Stimulated activated CD8-positive, alpha-beta memory T cell treated with anti-CD3 and anti-CD28 coated beads, Interleukin-2, amount 100 ng/mL, for 48 hours (primary cell): ENCODE measurements around the gene STAB2.
"Not testable (repeated sequence)": the region's sequence is repeated elsewhere in the genome, so short reads cannot be mapped to it uniquely, and the experiment has no call there.

Experiments
- DNase-seq, 2 donors: peaks; one replicate each; pipeline ENCODE4 v3.0.0-alpha.2; 2020; ENCODE audit warnings: low read depth in 2 of 2

Gene STAB2

DNA sequence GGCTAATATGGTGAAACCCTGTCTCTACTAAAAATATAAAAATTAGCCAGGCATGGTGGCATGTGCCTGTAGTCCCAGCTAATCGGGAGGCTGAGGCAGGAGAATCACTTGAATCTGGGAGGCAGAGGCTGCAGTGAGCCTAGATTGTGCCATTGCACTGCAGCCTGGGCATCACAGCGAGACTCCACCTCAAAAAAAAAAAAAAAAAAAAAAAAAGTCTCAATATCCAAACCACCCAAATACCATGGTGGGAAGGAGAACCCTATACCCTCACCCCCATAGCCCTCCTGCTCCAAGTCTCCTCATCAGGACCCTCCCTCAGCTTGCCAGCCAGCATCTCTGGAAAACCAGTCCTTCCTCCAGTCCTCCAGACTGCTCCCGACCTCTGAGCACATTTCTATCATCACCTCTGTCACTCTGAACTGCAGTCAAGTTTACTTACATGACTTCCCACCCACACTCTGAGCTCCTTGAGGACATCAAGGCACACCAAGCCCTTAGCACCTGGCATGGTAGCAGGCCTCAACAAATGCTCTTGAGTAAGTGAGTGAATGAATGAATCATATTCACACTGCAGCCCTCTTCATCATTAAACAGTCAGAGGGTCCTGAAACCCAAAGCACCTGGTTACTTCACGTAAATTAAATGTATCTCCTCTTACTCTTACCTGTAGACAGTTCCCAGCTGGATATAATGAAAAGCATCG, 218.7 kb downstream of the STAB2 start:
- DNase-seq, result no peak

DNA sequence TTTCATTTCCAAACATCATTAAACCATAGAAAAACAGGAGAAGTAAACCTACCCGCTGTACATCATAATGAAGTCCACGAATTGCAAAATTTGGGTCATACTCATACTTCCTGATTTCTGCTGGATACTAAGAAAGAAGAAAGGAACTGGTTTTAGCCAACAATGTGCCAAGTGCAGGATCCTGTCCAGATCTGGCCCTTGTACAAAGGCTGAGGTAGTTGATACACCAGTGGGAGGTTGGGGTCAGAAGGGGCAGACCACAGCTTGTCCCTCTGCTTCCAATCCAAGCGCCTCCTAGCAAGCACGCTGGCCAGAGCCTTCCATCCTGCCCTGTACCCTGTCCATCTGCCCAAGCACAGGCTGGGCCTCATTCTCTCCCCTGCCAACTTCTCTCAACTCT, 219.7 kb downstream of the STAB2 start:
- no peak for DNase-seq

DNA sequence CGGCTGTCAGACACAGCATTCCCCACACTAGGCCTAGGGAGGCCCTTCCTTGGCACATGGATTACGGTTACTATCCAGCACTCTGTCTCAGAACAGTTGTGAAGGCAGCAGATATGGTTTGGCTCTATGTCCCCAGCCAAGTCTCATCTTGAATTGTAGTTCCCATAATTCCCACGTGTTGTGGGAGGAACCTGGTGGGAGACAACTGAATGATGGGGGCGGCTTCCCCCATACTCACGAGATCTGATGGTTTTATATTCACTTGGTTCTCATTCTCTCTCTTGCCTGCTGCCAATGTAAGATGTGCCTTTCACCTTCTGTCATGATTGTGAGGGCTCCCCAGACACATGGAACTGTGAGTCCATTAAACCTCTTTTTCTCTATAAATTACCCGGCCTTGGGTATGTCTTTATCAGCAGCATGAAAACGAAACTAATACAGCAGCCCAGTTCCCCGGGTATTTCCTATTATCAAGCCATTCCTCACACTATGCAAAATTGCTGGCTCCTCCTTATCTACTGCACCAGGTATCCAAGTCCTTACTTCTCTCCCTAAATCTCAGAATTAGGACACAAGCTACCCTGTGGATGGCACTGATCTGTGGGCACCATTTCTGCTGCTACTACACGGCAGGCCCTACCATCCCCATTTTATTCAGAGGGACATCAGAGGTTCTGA, 220.6 kb downstream of the STAB2 start:
- no peak for DNase-seq

DNA sequence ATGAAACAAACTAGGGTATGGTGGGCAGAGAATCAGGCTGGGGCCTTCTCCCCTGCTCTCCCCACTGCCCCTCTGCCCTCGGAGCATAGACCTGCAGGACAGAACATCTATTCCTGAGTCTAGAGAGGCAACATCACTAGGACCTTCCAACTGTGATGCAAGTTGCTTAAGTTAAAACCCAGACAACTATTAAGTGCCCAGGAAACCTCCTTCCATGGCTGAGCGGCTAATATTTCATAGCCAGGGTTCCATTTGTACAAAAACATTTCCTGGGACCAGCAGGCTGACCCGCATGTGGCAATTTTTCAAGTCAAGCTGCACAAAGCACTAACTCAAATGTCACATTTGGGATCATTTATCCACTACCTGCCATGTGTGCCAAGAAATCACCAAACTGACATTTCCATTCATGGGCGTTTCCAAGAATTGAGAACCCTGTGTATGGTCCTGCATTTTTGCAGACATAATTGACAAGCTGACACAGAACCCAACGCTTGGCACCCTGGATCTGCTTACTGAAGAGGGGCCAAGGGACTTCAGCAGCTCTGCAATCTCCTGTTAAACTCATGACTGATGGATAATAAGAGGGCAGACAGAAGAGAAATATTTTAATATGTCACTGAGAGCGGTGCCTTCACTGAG, 221.3 kb downstream of the STAB2 start:
- no peak for DNase-seq

DNA sequence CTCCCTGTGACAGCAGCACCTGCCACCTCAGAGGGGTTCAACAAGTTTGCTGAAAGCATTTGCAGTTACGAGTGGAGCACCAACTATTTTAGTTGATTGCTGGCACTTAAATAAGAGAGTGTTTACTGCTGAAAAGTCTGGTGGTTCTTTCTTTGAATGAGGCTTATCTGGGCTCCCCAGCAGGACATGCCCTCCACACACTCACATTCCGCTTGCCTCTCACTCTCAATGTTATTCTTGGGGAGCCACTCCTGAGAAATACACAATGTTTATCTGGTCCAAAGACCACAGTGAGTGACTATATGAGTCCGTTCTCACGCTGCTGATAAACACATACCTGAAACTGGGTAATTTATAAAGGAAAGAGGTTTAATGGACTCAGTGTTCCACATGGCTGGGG, 222.1 kb downstream of the STAB2 start:
- DNase-seq, result no peak

DNA sequence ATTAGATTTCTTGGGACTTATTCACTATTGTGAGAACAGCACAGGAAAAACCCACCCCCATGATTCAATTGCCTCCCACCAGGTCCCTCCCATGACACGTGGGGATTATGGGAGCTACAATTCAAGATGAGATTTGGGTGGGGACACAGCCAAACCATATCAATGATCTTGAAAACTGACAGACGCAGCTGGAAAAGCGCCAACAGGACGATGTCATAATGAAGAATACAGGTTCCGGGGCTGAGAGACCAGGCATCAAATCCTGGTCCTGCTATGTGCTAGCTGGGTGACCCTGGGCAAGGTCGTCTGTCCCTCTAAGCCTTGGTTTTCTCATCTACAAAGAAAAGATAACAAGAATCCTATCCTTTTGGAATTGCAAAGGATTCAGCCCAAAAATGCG, 222.6 kb downstream of the STAB2 start:
- not testable (repeated sequence) for DNase-seq

DNA sequence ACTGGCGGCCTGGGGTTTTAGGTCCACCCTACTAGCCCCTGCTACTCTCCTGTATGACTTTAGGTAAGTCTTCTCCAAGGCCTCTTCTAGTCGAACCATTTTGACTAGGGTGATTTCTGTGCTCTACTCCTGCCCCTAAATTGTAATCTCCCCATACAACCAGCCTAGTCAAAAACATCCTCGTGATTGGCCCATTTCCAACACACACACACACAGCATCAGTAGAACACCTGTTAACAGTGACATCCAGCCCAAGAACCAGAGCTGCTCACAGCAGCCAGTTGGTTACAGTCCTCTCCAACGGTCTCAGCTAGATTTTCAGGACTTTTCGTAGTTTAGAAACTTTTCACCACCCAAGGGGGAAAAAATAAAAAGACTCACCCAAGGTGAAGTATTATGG, 223.0 kb downstream of the STAB2 start:
- no peak for DNase-seq

DNA sequence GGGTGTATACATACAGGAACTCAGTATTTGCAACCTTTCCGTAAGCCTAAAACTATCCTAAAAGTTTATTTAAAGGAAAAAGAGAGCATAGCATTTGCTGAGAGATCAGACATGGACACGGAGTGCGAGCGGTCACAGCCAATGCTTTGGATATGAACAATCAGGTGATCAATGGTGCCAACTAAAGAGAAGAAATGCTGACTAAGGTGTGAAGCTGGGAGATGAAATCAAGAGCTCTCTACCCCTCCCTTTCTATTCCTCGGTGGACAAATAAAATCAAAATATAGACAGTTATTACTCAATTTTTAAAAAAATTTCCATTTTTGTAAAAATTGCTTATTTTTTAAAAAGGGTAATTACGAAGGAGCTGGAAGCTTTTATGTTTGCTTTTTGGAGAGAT, 224.7 kb downstream of the STAB2 start:
- DNase-seq, result no peak

DNA sequence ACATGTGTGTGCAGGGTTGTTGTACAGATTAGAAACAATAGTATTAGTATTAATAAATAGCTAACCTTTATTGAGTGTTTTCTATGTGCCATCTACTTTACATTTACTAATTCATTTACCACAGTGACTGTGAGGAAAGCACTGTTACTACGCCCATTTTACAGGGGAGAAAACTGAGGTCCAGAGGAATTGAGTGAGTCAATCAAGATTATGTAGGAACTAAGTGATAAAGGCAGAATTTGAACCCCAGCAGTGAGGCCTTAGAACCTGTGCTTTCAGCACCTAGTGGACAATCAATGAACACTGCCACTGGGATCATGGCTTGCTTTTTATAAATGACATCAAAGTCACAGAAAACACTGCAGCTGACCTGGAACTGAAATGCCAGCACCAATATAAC, 225.7 kb downstream of the STAB2 start:
- no peak for DNase-seq

DNA sequence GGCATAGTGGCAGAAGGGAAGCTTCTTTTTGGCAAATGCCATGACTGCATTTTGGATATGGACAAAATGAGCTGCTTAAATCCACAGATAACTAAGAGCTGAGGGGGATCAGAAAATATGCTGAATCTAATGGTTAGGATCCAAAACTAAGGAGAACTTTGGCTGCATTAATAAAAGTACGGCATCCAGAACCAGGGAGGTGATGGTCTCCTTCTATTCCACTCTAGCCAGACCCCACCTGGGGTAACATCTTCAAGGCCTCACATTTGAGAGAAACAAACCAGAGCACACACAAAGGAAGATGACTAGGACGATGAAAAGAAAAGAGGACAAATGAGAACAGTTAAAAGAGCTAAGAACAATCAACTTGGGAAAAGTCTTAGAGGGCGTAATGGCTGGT, 226.4 kb downstream of the STAB2 start:
- DNase-seq, result no peak

DNA sequence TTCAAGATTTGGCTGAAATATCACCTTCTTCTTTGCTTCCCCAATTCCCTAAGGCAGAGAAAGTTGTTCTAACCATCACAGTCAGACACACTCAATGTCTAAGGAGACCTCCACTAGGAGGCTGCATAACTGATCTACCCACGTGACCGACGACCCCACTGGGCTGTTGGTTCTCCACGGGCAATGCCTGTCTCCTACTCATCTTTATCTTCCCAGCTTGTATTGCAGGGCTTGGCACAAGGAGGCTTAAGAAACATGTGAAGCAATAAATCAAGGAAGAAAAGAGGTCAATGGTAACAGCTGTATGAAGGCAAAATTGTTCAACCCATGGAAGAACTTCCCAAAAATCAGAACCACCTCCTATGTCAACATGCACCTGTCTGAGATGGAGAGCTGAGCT, 226.9 kb downstream of the STAB2 start:
- no peak for DNase-seq

DNA sequence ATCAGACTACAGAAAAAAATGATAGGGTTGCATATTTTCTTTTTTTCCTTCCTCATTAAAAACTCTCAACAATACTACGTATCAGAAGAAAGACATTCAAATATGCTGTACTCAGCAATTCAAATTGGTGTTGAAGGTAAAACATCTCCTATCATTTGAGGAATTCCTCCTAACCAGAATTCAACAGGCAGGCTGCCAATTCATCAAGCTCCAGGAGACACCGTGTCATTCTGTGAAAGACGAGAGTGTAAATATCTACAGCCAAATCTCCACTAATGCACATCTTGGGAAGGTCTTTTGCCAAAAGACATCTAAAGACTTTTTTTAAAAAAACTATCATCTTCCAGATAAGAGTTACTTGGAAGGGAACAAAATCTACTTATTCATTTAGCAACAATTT, 227.4 kb downstream of the STAB2 start:
- no peak for DNase-seq
